Measurements from ENCODE around the gene TMEM51.

DNA sequence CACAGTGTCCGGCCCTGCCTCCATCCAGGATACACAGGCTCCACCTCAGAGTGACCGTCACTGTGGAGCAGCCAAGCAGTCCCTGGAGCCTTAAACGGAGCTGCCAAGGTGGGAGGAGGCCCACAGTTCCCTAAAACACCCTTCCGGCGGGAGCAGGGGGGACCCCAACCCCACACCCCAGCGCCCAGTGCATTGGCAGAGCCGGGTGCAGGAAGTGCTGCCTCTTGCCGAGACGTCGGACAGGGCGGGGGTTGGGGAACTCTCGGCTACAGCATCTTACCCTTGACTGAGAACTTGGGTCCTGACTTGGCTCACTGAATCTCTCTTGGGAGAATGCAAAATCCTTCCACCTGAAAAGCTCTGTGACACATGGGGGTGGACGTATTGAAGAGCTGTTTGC, 38.7 kb upstream of the TMEM51 start:
- TF ChIP-seq, protein P1, sequence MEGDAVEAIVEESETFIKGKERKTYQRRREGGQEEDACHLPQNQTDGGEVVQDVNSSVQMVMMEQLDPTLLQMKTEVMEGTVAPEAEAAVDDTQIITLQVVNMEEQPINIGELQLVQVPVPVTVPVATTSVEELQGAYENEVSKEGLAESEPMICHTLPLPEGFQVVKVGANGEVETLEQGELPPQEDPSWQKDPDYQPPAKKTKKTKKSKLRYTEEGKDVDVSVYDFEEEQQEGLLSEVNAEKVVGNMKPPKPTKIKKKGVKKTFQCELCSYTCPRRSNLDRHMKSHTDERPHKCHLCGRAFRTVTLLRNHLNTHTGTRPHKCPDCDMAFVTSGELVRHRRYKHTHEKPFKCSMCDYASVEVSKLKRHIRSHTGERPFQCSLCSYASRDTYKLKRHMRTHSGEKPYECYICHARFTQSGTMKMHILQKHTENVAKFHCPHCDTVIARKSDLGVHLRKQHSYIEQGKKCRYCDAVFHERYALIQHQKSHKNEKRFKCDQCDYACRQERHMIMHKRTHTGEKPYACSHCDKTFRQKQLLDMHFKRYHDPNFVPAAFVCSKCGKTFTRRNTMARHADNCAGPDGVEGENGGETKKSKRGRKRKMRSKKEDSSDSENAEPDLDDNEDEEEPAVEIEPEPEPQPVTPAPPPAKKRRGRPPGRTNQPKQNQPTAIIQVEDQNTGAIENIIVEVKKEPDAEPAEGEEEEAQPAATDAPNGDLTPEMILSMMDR (IDR thresholded peaks at IDR 0.05): no peak
- TF ChIP-seq EP300 (IDR thresholded peaks at IDR 0.05): no peak
